GM23338 (cell line): ENCODE data around the gene WDR5B. TPM values are rescaled to one million over a fixed set of nuclear protein-coding genes. Genes with fewer than 3 reads are reported as not detected.

Experiments
- ATAC-seq: fragments of 200-7000 bp; cut with Tn5 transposase; 3 replicates; pipeline ENCODE4 v1.9.1; 2020
- DNase-seq: peaks from one replicate; pipeline ENCODE4 v3.0.0-alpha.2; 2015; ENCODE audit warnings: low spot score
- H2AFZ ChIP-seq: fragments of 200-600 bp; sonication (generic); 2 replicates; pipeline ENCODE4 v1.8.0; 2016; ENCODE audit warnings: antibody characterized with exemption, mild to moderate bottlenecking, moderate library complexity
- H3F3A ChIP-seq: fragments of 200-600 bp; sonication (generic); replicated peaks from 2 replicates; pipeline ENCODE4 v1.8.0; 2017; ENCODE audit warnings: antibody characterized with exemption, mixed run types, low read depth
- H3K27ac ChIP-seq: fragments of 200-600 bp; sonication (generic); 2 replicates; pipeline ENCODE4 v1.6.1; 2016; ENCODE audit warnings: low read depth
- H3K27me3 ChIP-seq: fragments of 200-600 bp; sonication (generic); 2 replicates; pipeline ENCODE4 v1.8.0; 2016; ENCODE audit warnings: mild to moderate bottlenecking, mixed run types, moderate library complexity; ENCODE audit not compliant: insufficient read depth
- H3K36me3 ChIP-seq: fragments of 200-600 bp; sonication (generic); 2 replicates; pipeline ENCODE4 v1.8.0; 2016; ENCODE audit warnings: mild to moderate bottlenecking; ENCODE audit not compliant: insufficient read depth
- H3K4me1 ChIP-seq: fragments of 200-600 bp; sonication (generic); 2 replicates; pipeline ENCODE4 v1.8.0; 2016; ENCODE audit warnings: mild to moderate bottlenecking, moderate library complexity; ENCODE audit not compliant: insufficient read depth
- H3K4me2 ChIP-seq: fragments of 200-600 bp; sonication (generic); 2 replicates; pipeline ENCODE4 v1.7.1; 2017; ENCODE audit warnings: mixed run types
- H3K4me3 ChIP-seq: fragments of 200-600 bp; sonication (generic); 2 replicates; pipeline ENCODE4 v1.6.1; 2016; ENCODE audit warnings: mixed run types
- H3K79me2 ChIP-seq: fragments of 200-600 bp; sonication (generic); replicated peaks from 2 replicates; pipeline ENCODE4 v1.8.0; 2017; ENCODE audit warnings: mild to moderate bottlenecking; ENCODE audit not compliant: insufficient read depth
- H3K9me2 ChIP-seq: fragments of 200-600 bp; sonication (generic); 2 replicates; pipeline ENCODE4 v1.8.0; 2017; ENCODE audit not compliant: insufficient read depth
- H4K20me1 ChIP-seq: fragments of 200-600 bp; sonication (generic); replicated peaks from 2 replicates; pipeline ENCODE4 v1.8.0; 2017; ENCODE audit warnings: mild to moderate bottlenecking; ENCODE audit not compliant: insufficient read depth
- H3K27ac Mint-ChIP-seq: 2 replicates; pipeline ENCODE4 v1.8.0; 2020; ENCODE audit warnings: inconsistent platforms, mild to moderate bottlenecking, moderate library complexity, mixed read lengths
- H3K27me3 Mint-ChIP-seq: 3 replicates; pipeline ENCODE4 v1.8.0; 2022; ENCODE audit warnings: low read depth, mild to moderate bottlenecking, moderate library complexity, mixed read lengths, inconsistent platforms; ENCODE audit not compliant: insufficient read depth, poor library complexity
- H3K36me3 Mint-ChIP-seq: 3 replicates; pipeline ENCODE4 v1.8.0; 2021; ENCODE audit warnings: low read depth, mild to moderate bottlenecking, inconsistent platforms, moderate library complexity, mixed read lengths
- H3K4me1 Mint-ChIP-seq: 3 replicates; pipeline ENCODE4 v1.8.0; 2020; ENCODE audit warnings: mild to moderate bottlenecking, inconsistent platforms, mixed read lengths
- H3K4me3 Mint-ChIP-seq: 3 replicates; pipeline ENCODE4 v1.8.0; 2021; ENCODE audit warnings: moderate library complexity, mild to moderate bottlenecking, inconsistent platforms, mixed read lengths
- H3K9me3 Mint-ChIP-seq: 3 replicates; pipeline ENCODE4 v1.8.0; 2020; ENCODE audit warnings: moderate library complexity, mild to moderate bottlenecking, inconsistent platforms, mixed read lengths
- CREB1 ChIP-seq: fragments of 250-450 bp; sonication (Bioruptor Pico); IDR thresholded peaks from 2 replicates; pipeline ENCODE4 v1.5.0; 2020; ENCODE audit warnings: low read depth, mild to moderate bottlenecking, moderate library complexity
- JUNB ChIP-seq: IDR thresholded peaks from one replicate; pipeline ENCODE4 v1.6.1; 2016; ENCODE audit warnings: antibody characterized with exemption; ENCODE audit not compliant: unreplicated experiment
- NANOG ChIP-seq: IDR thresholded peaks from 2 replicates; pipeline ENCODE4 v1.6.1; 2016; ENCODE audit warnings: antibody characterized with exemption, borderline replicate concordance
- STAT1 ChIP-seq: IDR thresholded peaks from one replicate; pipeline ENCODE4 v1.6.1; 2016; ENCODE audit warnings: antibody characterized with exemption; ENCODE audit not compliant: unreplicated experiment
- ZNF114 ChIP-seq: fragments of 250-450 bp; sonication (Bioruptor Pico); IDR thresholded peaks from 2 replicates; pipeline ENCODE4 v1.5.0; 2020; ENCODE audit warnings: mild to moderate bottlenecking, moderate library complexity
- ZNF331 ChIP-seq: fragments of 250-450 bp; sonication (Bioruptor Pico); IDR thresholded peaks from 2 replicates; pipeline ENCODE4 v1.5.0; 2020; ENCODE audit warnings: low read depth, mild to moderate bottlenecking, moderate library complexity
- polyA plus RNA-seq: library from polyadenylated mRNA; unstranded; fragments of >200 nt; fragmentation: Nextera tagmentation; extraction: Ambion mirVana; gene quantifications from 2 replicates; pipeline ENCODE4 v1.2.1, GENCODE V29; 2016
- total RNA-seq: library from RNA; depleted of rRNA; stranded (reverse); fragments of >200 nt; shearing (Covaris generic); gene quantifications from 2 replicates; pipeline ENCODE4 v1.2.3, GENCODE V29; 2014
- TF ChIP-seq, protein P1 (sequence below): IDR thresholded peaks from one replicate; pipeline ENCODE4 v1.6.1; 2018; ENCODE audit warnings: antibody characterized with exemption; ENCODE audit not compliant: unreplicated experiment
- TF ChIP-seq, protein P2 (sequence below): fragments of 250-450 bp; sonication (Bioruptor Pico); IDR thresholded peaks from 2 replicates; pipeline ENCODE4 v1.5.0; 2020; ENCODE audit warnings: mild to moderate bottlenecking, moderate library complexity
- TF ChIP-seq, protein P3 (sequence below): IDR thresholded peaks from 2 replicates; pipeline ENCODE4 v1.6.1; 2016; ENCODE audit warnings: antibody characterized with exemption
- TF ChIP-seq, protein P4 (sequence below), 2 experiments: fragments of 200-600 bp in 1 of 2; sonication (generic) in 1 of 2; conservative IDR thresholded peaks; 2 replicates each; pipeline versions ENCODE4 v1.5.1 to v1.6.1; 2016 to 2017; ENCODE audit warnings: antibody characterized with exemption in 2 of 2, low read depth in 2 of 2, mild to moderate bottlenecking in 2 of 2, moderate library complexity in 1 of 2

Gene WDR5B
- total and polyA plus RNA-seq, 2 experiments from 2014 or later, result 0.81 to 2.7 TPM

DNA sequence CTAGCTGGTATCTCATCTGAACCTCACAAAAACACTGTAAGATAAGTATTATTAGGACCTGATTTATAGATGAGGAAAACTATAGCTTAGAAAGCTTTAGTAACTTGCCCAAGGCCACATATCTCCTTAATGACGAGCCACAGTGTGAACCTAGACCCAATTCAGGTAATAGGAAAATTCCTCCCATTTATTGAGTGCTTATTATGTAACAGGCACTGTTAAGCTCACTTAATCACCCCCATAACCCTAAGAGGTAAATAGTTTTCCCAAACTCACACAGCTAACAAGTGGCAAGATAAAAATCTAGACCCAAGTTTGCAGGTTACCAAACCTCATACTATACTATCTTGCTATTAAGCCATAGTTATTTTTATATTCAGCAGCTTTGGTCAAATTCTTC, 7.9 kb downstream of the WDR5B start (continued):
- TF ChIP-seq, protein P1, sequence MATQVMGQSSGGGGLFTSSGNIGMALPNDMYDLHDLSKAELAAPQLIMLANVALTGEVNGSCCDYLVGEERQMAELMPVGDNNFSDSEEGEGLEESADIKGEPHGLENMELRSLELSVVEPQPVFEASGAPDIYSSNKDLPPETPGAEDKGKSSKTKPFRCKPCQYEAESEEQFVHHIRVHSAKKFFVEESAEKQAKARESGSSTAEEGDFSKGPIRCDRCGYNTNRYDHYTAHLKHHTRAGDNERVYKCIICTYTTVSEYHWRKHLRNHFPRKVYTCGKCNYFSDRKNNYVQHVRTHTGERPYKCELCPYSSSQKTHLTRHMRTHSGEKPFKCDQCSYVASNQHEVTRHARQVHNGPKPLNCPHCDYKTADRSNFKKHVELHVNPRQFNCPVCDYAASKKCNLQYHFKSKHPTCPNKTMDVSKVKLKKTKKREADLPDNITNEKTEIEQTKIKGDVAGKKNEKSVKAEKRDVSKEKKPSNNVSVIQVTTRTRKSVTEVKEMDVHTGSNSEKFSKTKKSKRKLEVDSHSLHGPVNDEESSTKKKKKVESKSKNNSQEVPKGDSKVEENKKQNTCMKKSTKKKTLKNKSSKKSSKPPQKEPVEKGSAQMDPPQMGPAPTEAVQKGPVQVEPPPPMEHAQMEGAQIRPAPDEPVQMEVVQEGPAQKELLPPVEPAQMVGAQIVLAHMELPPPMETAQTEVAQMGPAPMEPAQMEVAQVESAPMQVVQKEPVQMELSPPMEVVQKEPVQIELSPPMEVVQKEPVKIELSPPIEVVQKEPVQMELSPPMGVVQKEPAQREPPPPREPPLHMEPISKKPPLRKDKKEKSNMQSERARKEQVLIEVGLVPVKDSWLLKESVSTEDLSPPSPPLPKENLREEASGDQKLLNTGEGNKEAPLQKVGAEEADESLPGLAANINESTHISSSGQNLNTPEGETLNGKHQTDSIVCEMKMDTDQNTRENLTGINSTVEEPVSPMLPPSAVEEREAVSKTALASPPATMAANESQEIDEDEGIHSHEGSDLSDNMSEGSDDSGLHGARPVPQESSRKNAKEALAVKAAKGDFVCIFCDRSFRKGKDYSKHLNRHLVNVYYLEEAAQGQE, result no peak

DNA sequence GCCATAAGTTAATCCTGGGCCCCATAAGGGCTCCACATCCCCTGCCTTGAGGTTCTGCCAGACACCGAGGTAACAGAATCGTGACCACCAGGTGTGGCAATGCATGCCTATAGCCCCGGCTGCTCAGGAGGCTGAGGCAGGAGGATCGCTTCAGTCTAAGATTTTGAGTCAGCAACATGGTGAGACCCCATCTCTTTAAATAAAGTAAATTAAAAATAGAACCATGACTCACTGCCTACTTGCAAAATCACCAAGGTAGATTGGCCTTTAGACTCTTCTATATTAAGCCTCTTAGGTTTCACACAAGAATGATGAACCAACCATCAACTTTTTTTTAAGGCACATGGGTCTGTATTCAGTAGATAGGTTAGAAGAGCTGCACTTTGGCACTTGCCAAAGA, 9.7 kb downstream of the WDR5B start:
- Histone ChIP-seq H2AFZ (no peak overlapping the region), H3K4me2 (no peak overlapping the region), H3F3A (no peaks in the 10 kb centered on the region), H3K9me2 (no peaks in the 10 kb centered on the region), H3K4me1 (no peaks in the 10 kb centered on the region), H3K79me2 (no peaks in the 10 kb centered on the region), H4K20me1 (no peaks in the 10 kb centered on the region; the same call in 1 of the 2 replicates), H3K27ac (no peak overlapping the region), H3K27me3 (no peaks in the 10 kb centered on the region), H3K4me3 (no peak overlapping the region), H3K36me3 (peaks cover 9% of the 10 kb centered on the region)
- H3K9me3 Mint-ChIP-seq, result no peaks in the 10 kb centered on the region
- no peaks in the 10 kb centered on the region for H3K4me1 Mint-ChIP-seq
- H3K27me3 Mint-ChIP-seq, result no peaks in the 10 kb centered on the region
- no peak overlapping the region for H3K4me3 Mint-ChIP-seq
- DNase-seq, result no peak
- ATAC-seq, result no peak
- peaks cover 23% of the 10 kb centered on the region for H3K36me3 Mint-ChIP-seq
- H3K27ac Mint-ChIP-seq, result no peak overlapping the region
- TF ChIP-seq ZNF331 (no peak), ZNF114 (no peak), STAT1 (no peak), JUNB (no peak), NANOG (no peak), CREB1 (CRISPR knock-in tag) (no peak)
- TF ChIP-seq, protein P2, sequence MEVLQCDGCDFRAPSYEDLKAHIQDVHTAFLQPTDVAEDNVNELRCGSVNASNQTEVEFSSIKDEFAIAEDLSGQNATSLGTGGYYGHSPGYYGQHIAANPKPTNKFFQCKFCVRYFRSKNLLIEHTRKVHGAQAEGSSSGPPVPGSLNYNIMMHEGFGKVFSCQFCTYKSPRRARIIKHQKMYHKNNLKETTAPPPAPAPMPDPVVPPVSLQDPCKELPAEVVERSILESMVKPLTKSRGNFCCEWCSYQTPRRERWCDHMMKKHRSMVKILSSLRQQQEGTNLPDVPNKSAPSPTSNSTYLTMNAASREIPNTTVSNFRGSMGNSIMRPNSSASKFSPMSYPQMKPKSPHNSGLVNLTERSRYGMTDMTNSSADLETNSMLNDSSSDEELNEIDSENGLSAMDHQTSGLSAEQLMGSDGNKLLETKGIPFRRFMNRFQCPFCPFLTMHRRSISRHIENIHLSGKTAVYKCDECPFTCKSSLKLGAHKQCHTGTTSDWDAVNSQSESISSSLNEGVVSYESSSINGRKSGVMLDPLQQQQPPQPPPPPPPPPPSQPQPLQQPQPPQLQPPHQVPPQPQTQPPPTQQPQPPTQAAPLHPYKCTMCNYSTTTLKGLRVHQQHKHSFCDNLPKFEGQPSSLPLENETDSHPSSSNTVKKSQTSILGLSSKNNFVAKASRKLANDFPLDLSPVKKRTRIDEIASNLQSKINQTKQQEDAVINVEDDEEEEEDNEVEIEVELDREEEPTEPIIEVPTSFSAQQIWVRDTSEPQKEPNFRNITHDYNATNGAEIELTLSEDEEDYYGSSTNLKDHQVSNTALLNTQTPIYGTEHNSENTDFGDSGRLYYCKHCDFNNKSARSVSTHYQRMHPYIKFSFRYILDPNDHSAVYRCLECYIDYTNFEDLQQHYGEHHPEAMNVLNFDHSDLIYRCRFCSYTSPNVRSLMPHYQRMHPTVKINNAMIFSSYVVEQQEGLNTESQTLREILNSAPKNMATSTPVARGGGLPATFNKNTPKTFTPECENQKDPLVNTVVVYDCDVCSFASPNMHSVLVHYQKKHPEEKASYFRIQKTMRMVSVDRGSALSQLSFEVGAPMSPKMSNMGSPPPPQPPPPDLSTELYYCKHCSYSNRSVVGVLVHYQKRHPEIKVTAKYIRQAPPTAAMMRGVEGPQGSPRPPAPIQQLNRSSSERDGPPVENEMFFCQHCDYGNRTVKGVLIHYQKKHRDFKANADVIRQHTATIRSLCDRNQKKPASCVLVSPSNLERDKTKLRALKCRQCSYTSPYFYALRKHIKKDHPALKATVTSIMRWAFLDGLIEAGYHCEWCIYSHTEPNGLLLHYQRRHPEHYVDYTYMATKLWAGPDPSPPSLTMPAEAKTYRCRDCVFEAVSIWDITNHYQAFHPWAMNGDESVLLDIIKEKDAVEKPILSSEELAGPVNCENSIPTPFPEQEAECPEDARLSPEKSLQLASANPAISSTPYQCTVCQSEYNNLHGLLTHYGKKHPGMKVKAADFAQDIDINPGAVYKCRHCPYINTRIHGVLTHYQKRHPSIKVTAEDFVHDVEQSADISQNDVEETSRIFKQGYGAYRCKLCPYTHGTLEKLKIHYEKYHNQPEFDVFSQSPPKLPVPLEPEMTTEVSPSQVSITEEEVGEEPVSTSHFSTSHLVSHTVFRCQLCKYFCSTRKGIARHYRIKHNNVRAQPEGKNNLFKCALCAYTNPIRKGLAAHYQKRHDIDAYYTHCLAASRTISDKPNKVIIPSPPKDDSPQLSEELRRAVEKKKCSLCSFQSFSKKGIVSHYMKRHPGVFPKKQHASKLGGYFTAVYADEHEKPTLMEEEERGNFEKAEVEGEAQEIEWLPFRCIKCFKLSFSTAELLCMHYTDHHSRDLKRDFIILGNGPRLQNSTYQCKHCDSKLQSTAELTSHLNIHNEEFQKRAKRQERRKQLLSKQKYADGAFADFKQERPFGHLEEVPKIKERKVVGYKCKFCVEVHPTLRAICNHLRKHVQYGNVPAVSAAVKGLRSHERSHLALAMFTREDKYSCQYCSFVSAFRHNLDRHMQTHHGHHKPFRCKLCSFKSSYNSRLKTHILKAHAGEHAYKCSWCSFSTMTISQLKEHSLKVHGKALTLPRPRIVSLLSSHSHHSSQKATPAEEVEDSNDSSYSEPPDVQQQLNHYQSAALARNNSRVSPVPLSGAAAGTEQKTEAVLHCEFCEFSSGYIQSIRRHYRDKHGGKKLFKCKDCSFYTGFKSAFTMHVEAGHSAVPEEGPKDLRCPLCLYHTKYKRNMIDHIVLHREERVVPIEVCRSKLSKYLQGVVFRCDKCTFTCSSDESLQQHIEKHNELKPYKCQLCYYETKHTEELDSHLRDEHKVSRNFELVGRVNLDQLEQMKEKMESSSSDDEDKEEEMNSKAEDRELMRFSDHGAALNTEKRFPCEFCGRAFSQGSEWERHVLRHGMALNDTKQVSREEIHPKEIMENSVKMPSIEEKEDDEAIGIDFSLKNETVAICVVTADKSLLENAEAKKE, result no peak
- TF ChIP-seq, protein P3, sequence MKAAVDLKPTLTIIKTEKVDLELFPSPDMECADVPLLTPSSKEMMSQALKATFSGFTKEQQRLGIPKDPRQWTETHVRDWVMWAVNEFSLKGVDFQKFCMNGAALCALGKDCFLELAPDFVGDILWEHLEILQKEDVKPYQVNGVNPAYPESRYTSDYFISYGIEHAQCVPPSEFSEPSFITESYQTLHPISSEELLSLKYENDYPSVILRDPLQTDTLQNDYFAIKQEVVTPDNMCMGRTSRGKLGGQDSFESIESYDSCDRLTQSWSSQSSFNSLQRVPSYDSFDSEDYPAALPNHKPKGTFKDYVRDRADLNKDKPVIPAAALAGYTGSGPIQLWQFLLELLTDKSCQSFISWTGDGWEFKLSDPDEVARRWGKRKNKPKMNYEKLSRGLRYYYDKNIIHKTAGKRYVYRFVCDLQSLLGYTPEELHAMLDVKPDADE, result no peak
- TF ChIP-seq, protein P4, sequence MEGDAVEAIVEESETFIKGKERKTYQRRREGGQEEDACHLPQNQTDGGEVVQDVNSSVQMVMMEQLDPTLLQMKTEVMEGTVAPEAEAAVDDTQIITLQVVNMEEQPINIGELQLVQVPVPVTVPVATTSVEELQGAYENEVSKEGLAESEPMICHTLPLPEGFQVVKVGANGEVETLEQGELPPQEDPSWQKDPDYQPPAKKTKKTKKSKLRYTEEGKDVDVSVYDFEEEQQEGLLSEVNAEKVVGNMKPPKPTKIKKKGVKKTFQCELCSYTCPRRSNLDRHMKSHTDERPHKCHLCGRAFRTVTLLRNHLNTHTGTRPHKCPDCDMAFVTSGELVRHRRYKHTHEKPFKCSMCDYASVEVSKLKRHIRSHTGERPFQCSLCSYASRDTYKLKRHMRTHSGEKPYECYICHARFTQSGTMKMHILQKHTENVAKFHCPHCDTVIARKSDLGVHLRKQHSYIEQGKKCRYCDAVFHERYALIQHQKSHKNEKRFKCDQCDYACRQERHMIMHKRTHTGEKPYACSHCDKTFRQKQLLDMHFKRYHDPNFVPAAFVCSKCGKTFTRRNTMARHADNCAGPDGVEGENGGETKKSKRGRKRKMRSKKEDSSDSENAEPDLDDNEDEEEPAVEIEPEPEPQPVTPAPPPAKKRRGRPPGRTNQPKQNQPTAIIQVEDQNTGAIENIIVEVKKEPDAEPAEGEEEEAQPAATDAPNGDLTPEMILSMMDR (conservative IDR thresholded peaks at IDR 0.05; ENCODE audit: low read depth in 2 of 2), result no peak
